OCI-LY1 (cell line): Measurements from ENCODE around the gene ERLIN1.

Experiments used
- H2AFZ ChIP-seq: fragments of 200-600 bp; sonication (generic), shearing (Covaris generic); 2 replicates; pipeline ENCODE4 v1.6.0; 2014; ENCODE audit warnings: antibody characterized with exemption, mild to moderate bottlenecking, low read length
- H3F3A ChIP-seq: fragments of 200-600 bp; sonication (generic), shearing (Covaris generic); 2 replicates; pipeline ENCODE4 v1.6.0; 2014; ENCODE audit warnings: mild to moderate bottlenecking, antibody characterized with exemption, low read length, moderate library complexity; ENCODE audit not compliant: insufficient read depth
- H3K27ac ChIP-seq: fragments of 200-600 bp; sonication (generic); 2 replicates; pipeline ENCODE4 v1.5.1; 2014; ENCODE audit warnings: low read length, mixed run types, mild to moderate bottlenecking, low read depth; ENCODE audit not compliant: poor library complexity, severe bottlenecking
- H3K27me3 ChIP-seq: fragments of 200-600 bp; sonication (generic); 2 replicates; pipeline ENCODE4 v1.6.0; 2014; ENCODE audit warnings: antibody characterized with exemption, mild to moderate bottlenecking, low read length, moderate library complexity; ENCODE audit not compliant: insufficient read depth
- H3K36me3 ChIP-seq: fragments of 200-600 bp; sonication (generic); 2 replicates; pipeline ENCODE4 v1.6.1; 2014; ENCODE audit warnings: mild to moderate bottlenecking, antibody characterized with exemption, low read length, moderate library complexity, mixed read lengths; ENCODE audit not compliant: insufficient read depth
- H3K4me1 ChIP-seq: fragments of 200-600 bp; sonication (generic); 2 replicates; pipeline ENCODE4 v1.5.1; 2014; ENCODE audit warnings: mild to moderate bottlenecking, low read length, moderate library complexity; ENCODE audit not compliant: insufficient read depth, severe bottlenecking
- H3K4me2 ChIP-seq: fragments of 200-600 bp; sonication (generic), shearing (Covaris generic); 2 replicates; pipeline ENCODE4 v1.6.1; 2014; ENCODE audit warnings: low read length
- H3K4me3 ChIP-seq: fragments of 200-600 bp; sonication (generic); 2 replicates; pipeline ENCODE4 v1.5.1; 2014; ENCODE audit warnings: low read length, low read depth, mild to moderate bottlenecking, mixed read lengths; ENCODE audit not compliant: poor library complexity, severe bottlenecking
- H3K79me2 ChIP-seq: fragments of 200-600 bp; shearing (Covaris generic); 2 replicates; pipeline ENCODE4 v1.6.1; 2016; ENCODE audit warnings: mixed run types, low read length, mixed read lengths; ENCODE audit not compliant: insufficient read depth
- H3K9ac ChIP-seq: fragments of 200-600 bp; sonication (generic), shearing (Covaris generic); 2 replicates; pipeline ENCODE4 v1.6.1; 2014; ENCODE audit warnings: mild to moderate bottlenecking, low read length, mixed read lengths
- H3K9me2 ChIP-seq: fragments of 200-600 bp; sonication (generic), shearing (Covaris generic); 2 replicates; pipeline ENCODE4 v1.6.1; 2014; ENCODE audit warnings: low read depth, mild to moderate bottlenecking, low read length, mixed read lengths
- H3K9me3 ChIP-seq: fragments of 200-600 bp; shearing (Covaris generic); 2 replicates; pipeline ENCODE4 v1.6.1; 2014; ENCODE audit warnings: low read length, mixed read lengths
- H4K20me1 ChIP-seq: fragments of 200-600 bp; sonication (generic), shearing (Covaris generic); 2 replicates; pipeline ENCODE4 v1.6.0; 2016; ENCODE audit warnings: mild to moderate bottlenecking, low read length; ENCODE audit not compliant: insufficient read depth
- CTCF ChIP-seq: fragments of 200-600 bp; sonication (generic), shearing (Covaris generic); IDR thresholded peaks from 2 replicates; pipeline ENCODE4 v1.5.1; 2017; ENCODE audit warnings: mild to moderate bottlenecking, antibody characterized with exemption, low read length, moderate library complexity, mixed read lengths
- EZH2 ChIP-seq: fragments of 200-600 bp; sonication (generic), shearing (Covaris generic); IDR thresholded peaks from 2 replicates; pipeline ENCODE4 v1.8.0; 2017; ENCODE audit warnings: borderline replicate concordance, mixed run types, mild to moderate bottlenecking, antibody characterized with exemption, low read length, moderate library complexity, mixed read lengths

The ERLIN1 gene

GRCh38 chr10:100223879-100224278, 38.0 kb upstream of the ERLIN1 start:
- no peaks in the 10 kb centered on the region for H3K27me3 ChIP-seq
- TF ChIP-seq CTCF (no peak), EZH2 (no peak)
- H3F3A ChIP-seq, result no peaks in the 10 kb centered on the region
- peaks cover 23% of the 10 kb centered on the region for H3K79me2 ChIP-seq
- no peak overlapping the region for H3K4me2 ChIP-seq
- no peak overlapping the region for H3K9ac ChIP-seq
- H3K4me3 ChIP-seq, result no peak overlapping the region
- peaks cover 30% of the 10 kb centered on the region for H3K36me3 ChIP-seq
- no peaks in the 10 kb centered on the region for H3K9me3 ChIP-seq
- H3K4me1 ChIP-seq, result peaks cover 13% of the 10 kb centered on the region
- H4K20me1 ChIP-seq, result no peaks in the 10 kb centered on the region
- H3K27ac ChIP-seq, result no peak overlapping the region
- H2AFZ ChIP-seq, result no peak overlapping the region
- no peaks in the 10 kb centered on the region for H3K9me2 ChIP-seq

DNA sequence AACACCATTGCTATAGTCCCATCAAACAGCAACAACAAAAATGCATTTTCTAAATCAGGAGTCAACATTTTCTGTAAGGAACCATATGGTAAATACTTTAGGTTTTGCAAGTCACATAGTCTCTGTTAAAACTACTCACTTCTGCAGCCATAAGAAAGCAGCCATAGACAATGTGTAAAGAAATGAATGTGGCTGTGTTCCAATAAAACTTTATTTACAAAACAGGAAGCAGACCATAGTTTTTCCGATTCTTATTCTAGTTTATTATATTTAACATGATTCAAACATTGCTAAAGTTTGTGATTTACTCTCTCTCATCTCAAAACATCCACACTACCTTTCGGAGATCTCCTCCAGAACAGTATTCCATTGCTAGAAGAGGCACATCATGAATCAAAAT, 36.7 kb upstream of the ERLIN1 start:
- TF ChIP-seq EZH2, result no peak
- no peak for TF ChIP-seq CTCF
- Histone ChIP-seq H3K27me3 (no peaks in the 10 kb centered on the region), H2AFZ (no peak overlapping the region), H3K9me3 (no peaks in the 10 kb centered on the region), H4K20me1 (no peaks in the 10 kb centered on the region), H3F3A (no peaks in the 10 kb centered on the region), H3K4me3 (no peak overlapping the region), H3K79me2 (peaks cover 12% of the 10 kb centered on the region), H3K4me1 (peaks cover 4% of the 10 kb centered on the region), H3K4me2 (no peak overlapping the region), H3K9me2 (no peaks in the 10 kb centered on the region), H3K36me3 (peaks cover 41% of the 10 kb centered on the region), H3K9ac (no peak overlapping the region), H3K27ac (no peak overlapping the region)

DNA sequence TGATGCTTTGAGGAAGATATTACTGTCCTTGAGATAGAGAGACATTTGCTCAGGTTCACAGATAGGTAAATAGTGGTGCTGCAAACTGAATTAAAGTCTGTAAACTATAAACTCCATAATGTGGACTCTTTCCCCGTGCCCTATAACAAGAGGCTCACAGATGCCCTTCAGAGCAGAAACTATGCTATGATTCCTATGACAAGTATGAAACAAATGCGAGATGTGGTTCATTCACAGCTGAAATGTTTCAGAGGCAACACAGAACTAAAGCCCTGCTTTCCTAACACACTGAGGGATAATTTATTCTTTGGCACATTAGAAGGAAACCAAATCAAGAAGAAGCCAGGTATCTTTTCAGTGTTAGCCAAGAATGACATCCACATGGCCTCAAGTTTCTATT, 30.2 kb upstream of the ERLIN1 start:
- no peaks in the 10 kb centered on the region for H3K4me1 ChIP-seq
- no peak overlapping the region for H3K4me3 ChIP-seq
- no peak overlapping the region for H3K27ac ChIP-seq
- H3K9me3 ChIP-seq, result no peaks in the 10 kb centered on the region
- H3K9ac ChIP-seq, result no peak overlapping the region
- no peaks in the 10 kb centered on the region for H4K20me1 ChIP-seq
- no peak overlapping the region for H3K4me2 ChIP-seq
- H3F3A ChIP-seq, result no peaks in the 10 kb centered on the region
- peaks cover 61% of the 10 kb centered on the region for H3K36me3 ChIP-seq
- H2AFZ ChIP-seq, result no peak overlapping the region
- TF ChIP-seq CTCF (no peak), EZH2 (no peak)
- no peaks in the 10 kb centered on the region for H3K27me3 ChIP-seq
- H3K9me2 ChIP-seq, result no peaks in the 10 kb centered on the region
- no peaks in the 10 kb centered on the region for H3K79me2 ChIP-seq
